GM12878 (cell line): ENCODE results near the gene TMEM41A. TPM values are rescaled to one million over a fixed set of nuclear protein-coding genes. Genes with fewer than 3 reads are reported as not detected.

Source experiments
- CHD1 ChIP-seq: IDR thresholded peaks from 2 replicates; pipeline ENCODE4 v1.6.1; 2012; ENCODE audit warnings: low read depth, low read length, improper control_type of control experiment
- CREM ChIP-seq: IDR thresholded peaks from 2 replicates; pipeline ENCODE4 v1.6.1; 2014; ENCODE audit warnings: antibody characterized with exemption, low read depth
- GABPA ChIP-seq: IDR thresholded peaks from 2 replicates; pipeline ENCODE4 v1.6.1; 2014; ENCODE audit warnings: antibody characterized with exemption, low read depth, mild to moderate bottlenecking, inconsistent platforms
- IKZF2 ChIP-seq, 2 experiments: fragments of 450-650 bp; IDR thresholded peaks; 2 replicates each; pipeline ENCODE4 v1.6.1; 2017; ENCODE audit warnings: mild to moderate bottlenecking in 2 of 2, moderate library complexity in 2 of 2
- KAT2A ChIP-seq: conservative IDR thresholded peaks from 2 replicates; pipeline ENCODE4 v1.6.1; 2011; ENCODE audit warnings: low read depth, low read length; ENCODE audit not compliant: control insufficient read depth
- LARP7 ChIP-seq: fragments of 450-650 bp; IDR thresholded peaks from 2 replicates; pipeline ENCODE4 v1.6.1; 2017; ENCODE audit warnings: mild to moderate bottlenecking
- MEF2A ChIP-seq: IDR thresholded peaks from 2 replicates; pipeline ENCODE4 v1.6.1; 2011; ENCODE audit warnings: low read depth, mild to moderate bottlenecking, low read length, moderate library complexity; ENCODE audit not compliant: insufficient read depth
- NBN ChIP-seq: fragments of 450-650 bp; IDR thresholded peaks from 2 replicates; pipeline ENCODE4 v1.6.1; 2016
- PAX5 ChIP-seq: IDR thresholded peaks from 2 replicates; pipeline ENCODE4 v1.6.1; 2011; ENCODE audit warnings: low read depth, low read length, borderline replicate concordance
- PKNOX1 ChIP-seq: fragments of 450-650 bp; IDR thresholded peaks from 2 replicates; pipeline ENCODE4 v1.6.1; 2016; ENCODE audit warnings: mild to moderate bottlenecking
- POLR2AphosphoS2 ChIP-seq: IDR thresholded peaks from 2 replicates; pipeline ENCODE4 v1.6.1; 2011; ENCODE audit warnings: low read depth, mild to moderate bottlenecking, low read length, improper control_type of control experiment, moderate library complexity
- RCOR1 ChIP-seq: conservative IDR thresholded peaks from 2 replicates; pipeline ENCODE4 v1.6.1; 2012; ENCODE audit warnings: low read depth, low read length, improper control_type of control experiment
- SIN3A ChIP-seq: IDR thresholded peaks from 2 replicates; pipeline ENCODE4 v1.6.1; 2012; ENCODE audit warnings: low read depth, low read length, improper control_type of control experiment
- SMC3 ChIP-seq: IDR thresholded peaks from 2 replicates; pipeline ENCODE4 v1.6.1; 2011; ENCODE audit warnings: low read length, improper control_type of control experiment, borderline replicate concordance
- SUZ12 ChIP-seq: fragments of 200-600 bp; sonication (generic); IDR thresholded peaks from one replicate; pipeline ENCODE4 v1.6.1; 2018; ENCODE audit warnings: antibody characterized with exemption, mild to moderate bottlenecking; ENCODE audit not compliant: unreplicated experiment
- TBL1XR1 ChIP-seq: IDR thresholded peaks from 2 replicates; pipeline ENCODE4 v1.6.1; 2012; ENCODE audit warnings: low read depth, low read length, improper control_type of control experiment
- USF1 ChIP-seq: IDR thresholded peaks from 2 replicates; pipeline ENCODE4 v1.6.1; 2011; ENCODE audit warnings: borderline replicate concordance, low read depth, mild to moderate bottlenecking, moderate library complexity, mixed read lengths, low read length; ENCODE audit not compliant: insufficient read depth; ENCODE audit errors: extremely low read length
- ZBTB4 ChIP-seq: fragments of 450-650 bp; formaldehyde crosslinking; IDR thresholded peaks from 2 replicates; pipeline ENCODE4 v1.4.0; 2022; ENCODE audit warnings: mild to moderate bottlenecking, moderate library complexity
- ZZZ3 ChIP-seq: IDR thresholded peaks from 2 replicates; pipeline ENCODE4 v1.6.1; 2011; ENCODE audit warnings: low read depth; ENCODE audit not compliant: control insufficient read depth, insufficient read length
- polyA plus RNA-seq, 11 experiments: library from polyadenylated mRNA; depleted of rRNA in 4 of 11; unstranded in 6 of 11; stranded (reverse) in 5 of 11; fragments of >200 nt; fragmentation: Nextera tagmentation in 4 of 11; fragmentation: Illumina TruSeq in 1 of 11; extraction: Ambion mirVana in 4 of 11; extraction: Trizol in 1 of 11; gene quantifications; 1 replicate in 1 of 11; 2 replicates in 10 of 11; pipeline versions ENCODE4 v1.2.1 to v1.2.3, GENCODE V29; 2011 to 2016; ENCODE audit warnings: inconsistent platforms in 2 of 11, missing spikeins in 2 of 11, low read depth in 1 of 11
- total RNA-seq, 4 experiments: library from RNA; depleted of rRNA in 3 of 4; stranded (reverse); fragments of >200 nt in 3 of 4; fragmentation: Illumina TruSeq in 1 of 4; extraction: Trizol in 1 of 4; gene quantifications; 2 replicates each; pipeline versions ENCODE4 v1.2.1 to v1.2.3, GENCODE V29; 2013 to 2021
- TF ChIP-seq, protein P1 (sequence below): IDR thresholded peaks from 2 replicates; pipeline ENCODE4 v1.6.1; 2012; ENCODE audit warnings: mild to moderate bottlenecking, low read depth, low read length

TMEM41A gene
- total and polyA plus RNA-seq, 10 of the 15 experiments (the other 5 are each of a cell fraction or from before 2014, with no cell fraction given), result 13.9 to 33.2 (median 21.8) TPM

GRCh38 chr3:185498503-185499396, at the start of gene TMEM41A (continued):
- TF ChIP-seq USF1 (peak; percentile 44), KAT2A (no peak), CHD1 (peak; percentile 76; the same call in 1 of the 2 replicates), PKNOX1 (no peak), MEF2A (peak; percentile 80), SUZ12 (no peak), IKZF2 (IDR thresholded peaks at IDR 0.05) (peak in 1 of 2 experiments; percentile 55; a peak in 1 of 4 replicates), NBN (peak; percentile 73; the same call in 1 of the 2 replicates), GABPA (peak; percentile 88), SIN3A (peak; percentile 89), POLR2AphosphoS2 (peak; percentile 87), CREM (peak; percentile 81), RCOR1 (no peak), SMC3 (0 out of 2 replicates have a peak, but pooled peaks have one; percentile 14), ZBTB4 (CRISPR knock-in tag) (no peak), ZZZ3 (no peak), PAX5 (peak; percentile 89), TBL1XR1 (peak; percentile 80; the same call in 1 of the 2 replicates), LARP7 (peak; percentile 93)
- TF ChIP-seq, protein P1, sequence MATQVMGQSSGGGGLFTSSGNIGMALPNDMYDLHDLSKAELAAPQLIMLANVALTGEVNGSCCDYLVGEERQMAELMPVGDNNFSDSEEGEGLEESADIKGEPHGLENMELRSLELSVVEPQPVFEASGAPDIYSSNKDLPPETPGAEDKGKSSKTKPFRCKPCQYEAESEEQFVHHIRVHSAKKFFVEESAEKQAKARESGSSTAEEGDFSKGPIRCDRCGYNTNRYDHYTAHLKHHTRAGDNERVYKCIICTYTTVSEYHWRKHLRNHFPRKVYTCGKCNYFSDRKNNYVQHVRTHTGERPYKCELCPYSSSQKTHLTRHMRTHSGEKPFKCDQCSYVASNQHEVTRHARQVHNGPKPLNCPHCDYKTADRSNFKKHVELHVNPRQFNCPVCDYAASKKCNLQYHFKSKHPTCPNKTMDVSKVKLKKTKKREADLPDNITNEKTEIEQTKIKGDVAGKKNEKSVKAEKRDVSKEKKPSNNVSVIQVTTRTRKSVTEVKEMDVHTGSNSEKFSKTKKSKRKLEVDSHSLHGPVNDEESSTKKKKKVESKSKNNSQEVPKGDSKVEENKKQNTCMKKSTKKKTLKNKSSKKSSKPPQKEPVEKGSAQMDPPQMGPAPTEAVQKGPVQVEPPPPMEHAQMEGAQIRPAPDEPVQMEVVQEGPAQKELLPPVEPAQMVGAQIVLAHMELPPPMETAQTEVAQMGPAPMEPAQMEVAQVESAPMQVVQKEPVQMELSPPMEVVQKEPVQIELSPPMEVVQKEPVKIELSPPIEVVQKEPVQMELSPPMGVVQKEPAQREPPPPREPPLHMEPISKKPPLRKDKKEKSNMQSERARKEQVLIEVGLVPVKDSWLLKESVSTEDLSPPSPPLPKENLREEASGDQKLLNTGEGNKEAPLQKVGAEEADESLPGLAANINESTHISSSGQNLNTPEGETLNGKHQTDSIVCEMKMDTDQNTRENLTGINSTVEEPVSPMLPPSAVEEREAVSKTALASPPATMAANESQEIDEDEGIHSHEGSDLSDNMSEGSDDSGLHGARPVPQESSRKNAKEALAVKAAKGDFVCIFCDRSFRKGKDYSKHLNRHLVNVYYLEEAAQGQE, result peak; percentile 51; the same call in 1 of the 2 replicates
